Astrocyte (in vitro differentiated cells and primary cell): ENCODE data around the gene GSKIP. TPM values are rescaled to one million over a fixed set of nuclear protein-coding genes. Genes with fewer than 3 reads are reported as not detected.
A peak's percentile ranks its signal among the peaks of the same experiment; 100 is the strongest.

Source experiments
- DNase-seq: peaks from one replicate; pipeline ENCODE4 v3.0.0-alpha.2; 2010; ENCODE audit warnings: low read depth
- FAIRE-seq: peaks from 2 replicates; lab custom pipeline; 2011; peaks lifted over from hg19 to GRCh38; lab: Jason Lieb, UNC
- H2AFZ ChIP-seq: 2 replicates; pipeline ENCODE4 v1.6.0; 2012; ENCODE audit warnings: low read depth, low read length, inconsistent platforms
- H3K27ac ChIP-seq: 2 replicates; pipeline ENCODE4 v1.5.1; 2011; ENCODE audit warnings: low read depth, low read length, inconsistent platforms
- H3K27me3 ChIP-seq: 2 replicates; pipeline ENCODE4 v1.6.0; 2011; ENCODE audit warnings: low read length, inconsistent platforms; ENCODE audit not compliant: insufficient read depth
- H3K36me3 ChIP-seq: 2 replicates; pipeline ENCODE4 v1.5.1; 2011; ENCODE audit warnings: low read length, inconsistent platforms; ENCODE audit not compliant: insufficient read depth
- H3K4me1 ChIP-seq: 2 replicates; pipeline ENCODE4 v1.5.1; 2011; ENCODE audit warnings: low read length, inconsistent platforms; ENCODE audit not compliant: insufficient read depth
- H3K4me2 ChIP-seq: 2 replicates; pipeline ENCODE4 v1.6.0; 2012; ENCODE audit warnings: low read length, inconsistent platforms
- H3K4me3 ChIP-seq: 2 replicates; pipeline ENCODE4 v1.5.1; 2011; ENCODE audit warnings: low read depth, mild to moderate bottlenecking, low read length, inconsistent platforms; ENCODE audit not compliant: insufficient read depth
- H3K79me2 ChIP-seq: 2 replicates; pipeline ENCODE4 v1.6.0; 2012; ENCODE audit warnings: mild to moderate bottlenecking, low read length, inconsistent platforms; ENCODE audit not compliant: insufficient read depth
- H3K9ac ChIP-seq: 2 replicates; pipeline ENCODE4 v1.6.0; 2012; ENCODE audit warnings: mild to moderate bottlenecking, low read length, inconsistent platforms
- H3K9me3 ChIP-seq: 2 replicates; pipeline ENCODE4 v1.5.1; 2012; ENCODE audit warnings: low read depth, mild to moderate bottlenecking, low read length, inconsistent platforms; ENCODE audit not compliant: insufficient read depth
- H4K20me1 ChIP-seq: 2 replicates; pipeline ENCODE4 v1.6.0; 2012; ENCODE audit warnings: low read length, inconsistent platforms; ENCODE audit not compliant: insufficient read depth
- H3K27ac Mint-ChIP-seq: one replicate; pipeline ENCODE4 v1.8.0; 2021; ENCODE audit warnings: mild to moderate bottlenecking, mixed read lengths; ENCODE audit not compliant: unreplicated experiment
- H3K27me3 Mint-ChIP-seq: one replicate; pipeline ENCODE4 v1.8.0; 2021; ENCODE audit warnings: low read depth, mixed read lengths; ENCODE audit not compliant: unreplicated experiment
- H3K36me3 Mint-ChIP-seq: one replicate; pipeline ENCODE4 v1.8.0; 2021; ENCODE audit warnings: low read depth, mixed read lengths; ENCODE audit not compliant: unreplicated experiment
- H3K4me1 Mint-ChIP-seq: one replicate; pipeline ENCODE4 v1.8.0; 2021; ENCODE audit warnings: low read depth, mixed read lengths; ENCODE audit not compliant: unreplicated experiment
- H3K4me3 Mint-ChIP-seq: one replicate; pipeline ENCODE4 v1.8.0; 2021; ENCODE audit warnings: mild to moderate bottlenecking, moderate library complexity, mixed read lengths; ENCODE audit not compliant: unreplicated experiment
- H3K9me3 Mint-ChIP-seq: one replicate; pipeline ENCODE4 v1.8.0; 2021; ENCODE audit warnings: mild to moderate bottlenecking, mixed read lengths; ENCODE audit not compliant: unreplicated experiment
- CTCF ChIP-seq: IDR thresholded peaks from 2 replicates; pipeline ENCODE4 v1.5.1; 2011; ENCODE audit warnings: low read depth, mild to moderate bottlenecking, inconsistent platforms, low read length, moderate library complexity; ENCODE audit not compliant: insufficient read depth
- EZH2 ChIP-seq: IDR thresholded peaks from 2 replicates; pipeline ENCODE4 v1.6.1; 2012; ENCODE audit warnings: mild to moderate bottlenecking, low read length, inconsistent platforms; ENCODE audit not compliant: insufficient read depth
- total RNA-seq: library from RNA; stranded (reverse); gene quantifications from 2 replicates; pipeline ENCODE4 v1.2.1, GENCODE V29; 2021

Gene GSKIP
- total RNA-seq, 1 donor from 2014 or later = 22.7 TPM

GRCh38 chr14:96362071-96362964 is 1.0 kb upstream of the GSKIP start:
- H3K27ac Mint-ChIP-seq = peak overlapping the region; percentile 87
- H3K9ac ChIP-seq = peak overlapping the region; percentile 96
- TF ChIP-seq EZH2 (no peak), CTCF (no peak)
- peak; percentile 29 for FAIRE-seq
- H3K36me3 Mint-ChIP-seq = peaks cover 1% of the 10 kb centered on the region
- peak overlapping the region; percentile 95 for H3K4me2 ChIP-seq
- H3K27me3 ChIP-seq = no peaks in the 10 kb centered on the region
- H3K9me3 Mint-ChIP-seq = no peaks in the 10 kb centered on the region
- peaks cover 14% of the 10 kb centered on the region for H3K4me1 Mint-ChIP-seq
- no peak for DNase-seq
- no peaks in the 10 kb centered on the region for H3K36me3 ChIP-seq
- no peaks in the 10 kb centered on the region for H3K9me3 ChIP-seq
- peak overlapping the region; percentile 84 for H3K4me3 ChIP-seq
- H3K27ac ChIP-seq = peak overlapping the region; percentile 82
- peaks cover 61% of the 10 kb centered on the region for H4K20me1 ChIP-seq
- peak overlapping the region; percentile 95 for H2AFZ ChIP-seq
- peaks cover 90% of the 10 kb centered on the region for H3K79me2 ChIP-seq
- H3K4me3 Mint-ChIP-seq = peak overlapping the region; percentile 94
- peaks cover 15% of the 10 kb centered on the region for H3K4me1 ChIP-seq
- no peaks in the 10 kb centered on the region for H3K27me3 Mint-ChIP-seq

- Mint-ChIP-seq H3K27me3 (no peaks in the 10 kb centered on the region), H3K9me3 (no peaks in the 10 kb centered on the region), H3K36me3 (peaks cover 6% of the 10 kb centered on the region), H3K4me3 (peak overlapping the region; percentile 95), H3K27ac (peak overlapping the region; percentile 84), H3K4me1 (peaks cover 14% of the 10 kb centered on the region)
- Histone ChIP-seq H3K9me3 (no peaks in the 10 kb centered on the region), H3K9ac (peak overlapping the region; percentile 86), H3K36me3 (no peaks in the 10 kb centered on the region), H2AFZ (peak overlapping the region; percentile 82), H3K27me3 (no peaks in the 10 kb centered on the region), H3K27ac (peak overlapping the region; percentile 34), H3K79me2 (peaks cover 90% of the 10 kb centered on the region), H4K20me1 (peaks cover 58% of the 10 kb centered on the region), H3K4me1 (peaks cover 15% of the 10 kb centered on the region), H3K4me3 (peak overlapping the region; percentile 84), H3K4me2 (peak overlapping the region; percentile 99)
- DNase-seq = peak; percentile 37
- TF ChIP-seq EZH2 (no peak), CTCF (no peak)
- FAIRE-seq = no peak
Observed at GRCh38 chr14:96363751-96364336, 518 bp downstream of the GSKIP start.
